Endothelial cell of umbilical vein (primary cell): Measurements from ENCODE around the gene ZNFX1. TPM values are rescaled to one million over a fixed set of nuclear protein-coding genes. Genes with fewer than 3 reads are reported as not detected.

Experiments
- BruUV-seq: library from RNA; stranded (reverse); fragments of 400-500 nt; replicated peaks from 2 replicates; lab custom pipeline; 2021; lab: Mats Ljungman, UMichigan
- CTCF ChIA-PET: fragments of 300-600, 350-600 bp; sonication (Branson Sonifier 250); formaldehyde crosslinking; loops from one replicate; lab custom pipeline; 2021; ENCODE audit warnings: antibody characterized with exemption, inconsistent platforms; lab: Charles Lee
- POLR2A ChIA-PET: fragments of 300-600, 350-600 bp; sonication (Branson Sonifier 250); formaldehyde crosslinking; loops from one replicate; lab custom pipeline; 2021; ENCODE audit warnings: antibody characterized with exemption, inconsistent platforms; lab: Charles Lee
- DNase-seq: peaks from one replicate; pipeline ENCODE4 v3.0.0-alpha.2; 2011; ENCODE audit warnings: low read depth, low spot score
- FAIRE-seq: peaks from 2 replicates; lab custom pipeline; 2011; peaks lifted over from hg19 to GRCh38; lab: Jason Lieb, UNC
- H2AFZ ChIP-seq: 2 replicates; pipeline ENCODE4 v1.6.0; 2012; ENCODE audit warnings: low read depth, low read length, control low read depth, inconsistent platforms
- H3K27ac ChIP-seq: 2 replicates; pipeline ENCODE4 v1.5.1; 2011; ENCODE audit warnings: low read depth, mild to moderate bottlenecking, control low read depth, low read length, moderate library complexity; ENCODE audit not compliant: insufficient read depth
- H3K27me3 ChIP-seq, 2 experiments: 2 replicates each; pipeline versions ENCODE4 v1.6.0 to v1.6.1; 2011; ENCODE audit warnings: low read length in 2 of 2, mixed read lengths in 1 of 2; ENCODE audit not compliant: control insufficient read depth in 2 of 2, insufficient read depth in 2 of 2
- H3K36me3 ChIP-seq, 2 experiments: 2 replicates in 1 of 2; 3 replicates in 1 of 2; pipeline ENCODE4 v1.5.1; 2011; ENCODE audit warnings: low read length in 2 of 2, mild to moderate bottlenecking in 1 of 2, moderate library complexity in 1 of 2; ENCODE audit not compliant: control insufficient read depth in 2 of 2, insufficient read depth in 2 of 2; ENCODE audit errors: extremely low read depth in 1 of 2
- H3K4me1 ChIP-seq: 3 replicates; pipeline ENCODE4 v1.5.1; 2011; ENCODE audit warnings: mild to moderate bottlenecking, low read length; ENCODE audit not compliant: control insufficient read depth, insufficient read depth; ENCODE audit errors: extremely low read depth
- H3K4me2 ChIP-seq: 2 replicates; pipeline ENCODE4 v1.6.1; 2011; ENCODE audit warnings: low read length, control low read depth, mixed read lengths; ENCODE audit not compliant: insufficient read depth
- H3K4me3 ChIP-seq, 3 experiments: fragments of 200-600 bp in 1 of 3; sonication (generic), shearing (Covaris generic) in 1 of 3; replicated peaks in 1 of 3; 2 replicates each; pipeline ENCODE4 v1.5.1; 2011 to 2016; ENCODE audit warnings: control low read depth in 3 of 3, low read length in 3 of 3, mild to moderate bottlenecking in 2 of 3, inconsistent platforms in 1 of 3, low read depth in 1 of 3, moderate library complexity in 1 of 3; ENCODE audit not compliant: insufficient read depth in 1 of 3
- H3K79me2 ChIP-seq: 2 replicates; pipeline ENCODE4 v1.6.0; 2012; ENCODE audit warnings: low read length, inconsistent platforms; ENCODE audit not compliant: control insufficient read depth, insufficient read depth
- H3K9ac ChIP-seq: replicated peaks from 2 replicates; pipeline ENCODE3; 2011; ENCODE audit warnings: low read length, control low read depth; ENCODE audit not compliant: insufficient read depth; ENCODE audit errors: extremely low read depth
- H3K9me1 ChIP-seq: replicated peaks from 3 replicates; pipeline ENCODE4 v1.6.0; 2011; ENCODE audit warnings: mild to moderate bottlenecking, low read length; ENCODE audit not compliant: control insufficient read depth, insufficient read depth; ENCODE audit errors: extremely low read depth
- H3K9me3 ChIP-seq: replicated peaks from 2 replicates; pipeline ENCODE4 v1.5.1; 2012; ENCODE audit warnings: low read length, inconsistent platforms; ENCODE audit not compliant: control insufficient read depth, insufficient read depth
- H4K20me1 ChIP-seq: replicated peaks from 2 replicates; pipeline ENCODE3; 2011; ENCODE audit warnings: mild to moderate bottlenecking, low read length; ENCODE audit not compliant: control insufficient read depth, insufficient read depth; ENCODE audit errors: extremely low read depth
- CTCF ChIP-seq, 2 donors: IDR thresholded peaks; 1 replicate in 1 of 2; 2 replicates in 1 of 2; pipeline ENCODE4 v1.5.1; 2011; ENCODE audit warnings: low read length in 2 of 2, mild to moderate bottlenecking in 2 of 2, moderate library complexity in 2 of 2, control low read depth in 1 of 2, inconsistent platforms in 1 of 2, low read depth in 1 of 2; ENCODE audit not compliant: insufficient read depth in 1 of 2; ENCODE audit errors: extremely low read depth in 1 of 2
- EZH2 ChIP-seq: IDR thresholded peaks from 2 replicates; pipeline ENCODE4 v1.6.1; 2012; ENCODE audit warnings: borderline replicate concordance, low read depth, mild to moderate bottlenecking, moderate library complexity, low read length, inconsistent platforms; ENCODE audit not compliant: severe bottlenecking
- JUN ChIP-seq: IDR thresholded peaks from 2 replicates; pipeline ENCODE4 v1.6.1; 2011; ENCODE audit warnings: borderline replicate concordance, low read depth; ENCODE audit not compliant: insufficient read length, insufficient read depth
- MYC ChIP-seq: IDR thresholded peaks from one replicate; pipeline ENCODE4 v1.6.1; 2011; ENCODE audit warnings: mild to moderate bottlenecking, low read depth, low read length
- POLR2A ChIP-seq: IDR thresholded peaks from 2 replicates; pipeline ENCODE4 v1.6.1; 2012; ENCODE audit warnings: low read depth, mild to moderate bottlenecking, control low read depth, low read length
- POLR2AphosphoS5 ChIP-seq: IDR thresholded peaks from 2 replicates; pipeline ENCODE4 v1.6.1; 2012; ENCODE audit warnings: low read depth, mild to moderate bottlenecking, control low read depth, low read length, moderate library complexity; ENCODE audit not compliant: insufficient read depth
- dilution Hi-C: fragments of 300-500 bp; cut with MboI; formaldehyde crosslinking; loops from one replicate; pipeline ENCODE4 v1.15.0; 2019; ENCODE audit warnings: low sequenced_read_pairs; ENCODE audit not compliant: extremely low pct_ligation_motif_present
- intact Hi-C: fragments of 100-400 bp; cut with micrococcal nuclease; formaldehyde crosslinking; loops from one replicate; pipeline ENCODE4 v1.10.0; 2022
- polyA plus RNA-seq, 4 experiments: library from polyadenylated mRNA; depleted of rRNA in 3 of 4; stranded (reverse) in 3 of 4; unstranded in 1 of 4; fragments of >200 nt; gene quantifications; 2 replicates each; pipeline versions ENCODE4 v1.2.1 to v1.2.3, GENCODE V29; 2011 to 2012; ENCODE audit warnings: missing spikeins in 1 of 4
- total RNA-seq: library from RNA; stranded (reverse); gene quantifications from 2 replicates; pipeline ENCODE4 v1.2.3, GENCODE V29; 2021
- TF ChIP-seq, protein P1 (sequence below): IDR thresholded peaks from 2 replicates; pipeline ENCODE4 v1.6.1; 2011; ENCODE audit not compliant: insufficient read depth, insufficient read length

The ZNFX1 gene
- total and polyA plus RNA-seq, 2 donors (not counting 3 experiments of a cell fraction or from before 2014, with no cell fraction given) = 8.3 to 27.9 TPM

GRCh38 chr20:49270177-49270576, 7.7 kb downstream of the ZNFX1 start:
- H3K9ac ChIP-seq = no peak overlapping the region
- H3K9me3 ChIP-seq = no peaks in the 10 kb centered on the region
- H2AFZ ChIP-seq = no peak overlapping the region
- peaks cover 14 to 19% of the 10 kb centered on the region in 2 experiments for H3K36me3 ChIP-seq
- peaks cover 82% of the 10 kb centered on the region for H3K79me2 ChIP-seq
- POLR2A ChIA-PET = no interaction called here
- no peak overlapping the region for H3K4me3 ChIP-seq
- no peak overlapping the region for H3K27ac ChIP-seq
- H4K20me1 ChIP-seq = peaks cover 6% of the 10 kb centered on the region
- dilution Hi-C loops (no loop called here), intact Hi-C loops (no loop called here)
- DNase-seq (no peak), FAIRE-seq (no peak)
- no peaks in the 10 kb centered on the region for H3K27me3 ChIP-seq
- no TSS peak for BruUV-seq
- peaks cover 4% of the 10 kb centered on the region for H3K9me1 ChIP-seq
- TF ChIP-seq MYC = no peak
- no peak for TF ChIP-seq POLR2AphosphoS5
- TF ChIP-seq POLR2A = no peak
- TF ChIP-seq CTCF (IDR thresholded peaks at IDR 0.05; ENCODE audit: extremely low read depth in 1 of 2, insufficient read depth in 1 of 2, low read depth in 1 of 2, low read length in 2 of 2) = no peak
- no peak for TF ChIP-seq JUN
- TF ChIP-seq EZH2 = no peak
- TF ChIP-seq, protein P1, sequence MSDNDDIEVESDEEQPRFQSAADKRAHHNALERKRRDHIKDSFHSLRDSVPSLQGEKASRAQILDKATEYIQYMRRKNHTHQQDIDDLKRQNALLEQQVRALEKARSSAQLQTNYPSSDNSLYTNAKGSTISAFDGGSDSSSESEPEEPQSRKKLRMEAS = no peak
- H3K4me1 ChIP-seq = peaks cover 17% of the 10 kb centered on the region
- H3K4me2 ChIP-seq = no peak overlapping the region
- CTCF ChIA-PET = interaction anchor here (1.6 kb wide), 1 partner anchor 50 kb away, joined by 5 read pairs; no protein-coding TSS in a partner anchor
